ENCODE data around the gene ASB11. TPM values are rescaled to one million over a fixed set of nuclear protein-coding genes. Genes with fewer than 3 reads are reported as not detected.
A peak's percentile ranks its signal among the peaks of the same experiment; 100 is the strongest.

Gene ASB11
- total RNA-seq, 1 donor from 2014 or later = not detected

DNA sequence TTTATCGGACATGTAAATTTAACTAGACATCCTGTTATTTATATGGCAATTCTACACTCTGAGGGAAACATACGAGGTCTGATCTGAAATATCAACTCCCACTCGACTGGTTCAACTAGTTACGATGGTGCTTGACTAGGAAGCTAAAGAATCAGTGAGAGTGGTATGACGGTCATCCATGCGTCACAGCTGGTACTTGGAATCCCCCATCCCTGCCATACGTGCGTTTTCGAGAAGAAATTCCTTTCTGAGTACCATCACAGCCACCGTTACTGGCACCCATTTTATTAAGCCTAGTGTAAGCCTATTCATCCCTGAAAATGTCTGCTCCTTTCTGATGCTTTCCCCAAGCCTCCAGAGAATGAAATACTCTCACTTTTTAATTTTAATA lies 20.6 kb upstream of the ASB11 start:
- TF ChIP-seq, protein P1, sequence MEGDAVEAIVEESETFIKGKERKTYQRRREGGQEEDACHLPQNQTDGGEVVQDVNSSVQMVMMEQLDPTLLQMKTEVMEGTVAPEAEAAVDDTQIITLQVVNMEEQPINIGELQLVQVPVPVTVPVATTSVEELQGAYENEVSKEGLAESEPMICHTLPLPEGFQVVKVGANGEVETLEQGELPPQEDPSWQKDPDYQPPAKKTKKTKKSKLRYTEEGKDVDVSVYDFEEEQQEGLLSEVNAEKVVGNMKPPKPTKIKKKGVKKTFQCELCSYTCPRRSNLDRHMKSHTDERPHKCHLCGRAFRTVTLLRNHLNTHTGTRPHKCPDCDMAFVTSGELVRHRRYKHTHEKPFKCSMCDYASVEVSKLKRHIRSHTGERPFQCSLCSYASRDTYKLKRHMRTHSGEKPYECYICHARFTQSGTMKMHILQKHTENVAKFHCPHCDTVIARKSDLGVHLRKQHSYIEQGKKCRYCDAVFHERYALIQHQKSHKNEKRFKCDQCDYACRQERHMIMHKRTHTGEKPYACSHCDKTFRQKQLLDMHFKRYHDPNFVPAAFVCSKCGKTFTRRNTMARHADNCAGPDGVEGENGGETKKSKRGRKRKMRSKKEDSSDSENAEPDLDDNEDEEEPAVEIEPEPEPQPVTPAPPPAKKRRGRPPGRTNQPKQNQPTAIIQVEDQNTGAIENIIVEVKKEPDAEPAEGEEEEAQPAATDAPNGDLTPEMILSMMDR (IDR thresholded peaks at IDR 0.05) = no peak
- Mint-ChIP-seq H3K27me3 (ENCODE audit: low read depth) (peaks cover 10% of the 10 kb centered on the region), H3K9me3 (ENCODE audit: low read depth) (no peaks in the 10 kb centered on the region), H3K36me3 (ENCODE audit: low read depth) (no peaks in the 10 kb centered on the region), H3K4me1 (ENCODE audit: low read depth) (peaks cover 13% of the 10 kb centered on the region), H3K27ac (ENCODE audit: unreplicated experiment) (peak overlapping the region; percentile 73), H3K4me3 (ENCODE audit: unreplicated experiment) (peak overlapping the region; percentile 89)
- no peak for DNase-seq (ENCODE audit: low spot score)

GRCh38 chrX:15335135-15336022 lies 19.9 kb upstream of the ASB11 start, which contains the start of gene PIGA:
TSS of gene PIGA (minus strand) at chrX:15335523. CDS start at chrX:15331930, 3,593 bp downstream.
- Mint-ChIP-seq H3K36me3 (ENCODE audit: low read depth) (no peaks in the 10 kb centered on the region), H3K4me3 (ENCODE audit: unreplicated experiment) (peak within 1 kb of the TSS; percentile 89), H3K9me3 (ENCODE audit: low read depth) (no peaks in the 10 kb centered on the region), H3K27me3 (ENCODE audit: low read depth) (peaks cover 5% of the 10 kb centered on the region), H3K4me1 (ENCODE audit: low read depth) (peaks cover 13% of the 10 kb centered on the region), H3K27ac (ENCODE audit: unreplicated experiment) (peak within 1 kb of the TSS; percentile 93)
- TF ChIP-seq, protein P1 (IDR thresholded peaks at IDR 0.05) = peak; percentile 36
- DNase-seq (ENCODE audit: low spot score) = peak; percentile 97

GRCh38 chrX:15334561-15334960 lies 19.1 kb upstream of the ASB11 start:
- Mint-ChIP-seq H3K36me3 (ENCODE audit: low read depth) (no peaks in the 10 kb centered on the region), H3K9me3 (ENCODE audit: low read depth) (no peaks in the 10 kb centered on the region), H3K4me1 (ENCODE audit: low read depth) (peaks cover 13% of the 10 kb centered on the region), H3K27ac (ENCODE audit: unreplicated experiment) (peak overlapping the region; percentile 93), H3K4me3 (ENCODE audit: unreplicated experiment) (peak overlapping the region; percentile 89), H3K27me3 (ENCODE audit: low read depth) (peaks cover 3% of the 10 kb centered on the region)
- TF ChIP-seq, protein P1 (IDR thresholded peaks at IDR 0.05) = no peak
- no peak for DNase-seq (ENCODE audit: low spot score)

DNA sequence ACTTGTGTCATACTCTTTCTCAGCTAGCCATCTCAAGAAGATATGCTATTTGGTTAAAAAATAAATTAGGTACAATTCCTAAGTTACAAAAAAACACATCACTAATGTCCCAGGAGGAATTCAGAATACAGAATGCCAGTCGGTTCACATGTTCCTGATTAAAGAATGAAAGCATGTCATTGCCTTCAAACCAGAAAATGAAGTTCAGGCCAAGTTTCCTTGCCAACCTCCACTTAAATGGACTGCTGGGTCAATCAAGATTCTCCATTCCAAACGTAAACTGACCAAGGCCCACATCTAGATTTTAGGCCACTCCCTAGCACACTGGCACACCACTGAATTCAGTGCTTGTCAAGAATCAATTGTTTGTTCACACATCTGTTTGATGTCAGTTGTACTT lies 13.4 kb upstream of the ASB11 start:
- no peak overlapping the region for H3K4me3 Mint-ChIP-seq (ENCODE audit: unreplicated experiment)
- no peak for DNase-seq (ENCODE audit: low spot score)
- peaks cover 2% of the 10 kb centered on the region for H3K27me3 Mint-ChIP-seq (ENCODE audit: low read depth)
- peaks cover 1% of the 10 kb centered on the region for H3K36me3 Mint-ChIP-seq (ENCODE audit: low read depth)
- TF ChIP-seq, protein P1 (IDR thresholded peaks at IDR 0.05) = no peak
- H3K27ac Mint-ChIP-seq (ENCODE audit: unreplicated experiment) = no peak overlapping the region
- no peaks in the 10 kb centered on the region for H3K4me1 Mint-ChIP-seq (ENCODE audit: low read depth)
- H3K9me3 Mint-ChIP-seq (ENCODE audit: low read depth) = no peaks in the 10 kb centered on the region

GRCh38 chrX:15328131-15328530 lies 12.7 kb upstream of the ASB11 start:
- Mint-ChIP-seq H3K27ac (ENCODE audit: unreplicated experiment) (no peak overlapping the region), H3K27me3 (ENCODE audit: low read depth) (peaks cover 4% of the 10 kb centered on the region), H3K36me3 (ENCODE audit: low read depth) (peaks cover 1% of the 10 kb centered on the region), H3K4me1 (ENCODE audit: low read depth) (no peaks in the 10 kb centered on the region), H3K9me3 (ENCODE audit: low read depth) (no peaks in the 10 kb centered on the region), H3K4me3 (ENCODE audit: unreplicated experiment) (no peak overlapping the region)
- TF ChIP-seq, protein P1 (IDR thresholded peaks at IDR 0.05) = no peak
- DNase-seq (ENCODE audit: low spot score) = no peak
